HUES64 (cell line): ENCODE measurements around the gene ESCO1. TPM values are rescaled to one million over a fixed set of nuclear protein-coding genes. Genes with fewer than 3 reads are reported as not detected.
A peak's percentile ranks its signal among the peaks of the same experiment; 100 is the strongest.
"Not testable (repeated sequence)": the region's sequence is repeated elsewhere in the genome, so short reads cannot be mapped to it uniquely, and the experiment has no call there.

Experiments used
- H3K27ac ChIP-seq: 2 replicates; pipeline ENCODE4 v1.7.0; 2013; ENCODE audit warnings: low read depth, low read length, inconsistent platforms
- H3K27me3 ChIP-seq: 2 replicates; pipeline ENCODE4 v1.6.1; 2013; ENCODE audit warnings: mild to moderate bottlenecking, low read length; ENCODE audit not compliant: insufficient read depth
- H3K36me3 ChIP-seq: 2 replicates; pipeline ENCODE4 v1.6.1; 2013; ENCODE audit warnings: mild to moderate bottlenecking, low read length; ENCODE audit not compliant: insufficient read depth
- H3K4me1 ChIP-seq: 2 replicates; pipeline ENCODE4 v1.6.1; 2013; ENCODE audit warnings: mild to moderate bottlenecking, low read length, moderate library complexity; ENCODE audit not compliant: insufficient read depth
- H3K4me3 ChIP-seq: 2 replicates; pipeline ENCODE4 v1.5.1; 2013; ENCODE audit warnings: mild to moderate bottlenecking, low read length, moderate library complexity
- H3K9ac ChIP-seq: 2 replicates; pipeline ENCODE4 v1.6.1; 2013; ENCODE audit warnings: mild to moderate bottlenecking, low read depth, low read length
- H3K9me3 ChIP-seq: 2 replicates; pipeline ENCODE4 v1.6.1; 2013; ENCODE audit warnings: low read depth, low read length; ENCODE audit not compliant: insufficient read depth
- WGBS: fragments of 150-250, 120-280 bp; methylation state at CpG from one replicate; pipeline ENCODE4 v1.1.7; 2013; ENCODE audit warnings: missing lambda C conversion rate; 5-methylcytosine and 5-hydroxymethylcytosine counted together
- polyA plus RNA-seq, 2 experiments: library from polyadenylated mRNA; stranded (reverse); fragments of 50-300 nt; gene quantifications; one replicate each; pipeline ENCODE4 v1.2.3, GENCODE V29; 2013

ESCO1 gene, protein sequence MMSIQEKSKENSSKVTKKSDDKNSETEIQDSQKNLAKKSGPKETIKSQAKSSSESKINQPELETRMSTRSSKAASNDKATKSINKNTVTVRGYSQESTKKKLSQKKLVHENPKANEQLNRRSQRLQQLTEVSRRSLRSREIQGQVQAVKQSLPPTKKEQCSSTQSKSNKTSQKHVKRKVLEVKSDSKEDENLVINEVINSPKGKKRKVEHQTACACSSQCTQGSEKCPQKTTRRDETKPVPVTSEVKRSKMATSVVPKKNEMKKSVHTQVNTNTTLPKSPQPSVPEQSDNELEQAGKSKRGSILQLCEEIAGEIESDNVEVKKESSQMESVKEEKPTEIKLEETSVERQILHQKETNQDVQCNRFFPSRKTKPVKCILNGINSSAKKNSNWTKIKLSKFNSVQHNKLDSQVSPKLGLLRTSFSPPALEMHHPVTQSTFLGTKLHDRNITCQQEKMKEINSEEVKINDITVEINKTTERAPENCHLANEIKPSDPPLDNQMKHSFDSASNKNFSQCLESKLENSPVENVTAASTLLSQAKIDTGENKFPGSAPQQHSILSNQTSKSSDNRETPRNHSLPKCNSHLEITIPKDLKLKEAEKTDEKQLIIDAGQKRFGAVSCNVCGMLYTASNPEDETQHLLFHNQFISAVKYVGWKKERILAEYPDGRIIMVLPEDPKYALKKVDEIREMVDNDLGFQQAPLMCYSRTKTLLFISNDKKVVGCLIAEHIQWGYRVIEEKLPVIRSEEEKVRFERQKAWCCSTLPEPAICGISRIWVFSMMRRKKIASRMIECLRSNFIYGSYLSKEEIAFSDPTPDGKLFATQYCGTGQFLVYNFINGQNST
- 18.6 TPM for polyA plus RNA-seq (2013, experiment 1 of 2)
- 22.2 TPM for polyA plus RNA-seq (2013, experiment 2 of 2)

DNA sequence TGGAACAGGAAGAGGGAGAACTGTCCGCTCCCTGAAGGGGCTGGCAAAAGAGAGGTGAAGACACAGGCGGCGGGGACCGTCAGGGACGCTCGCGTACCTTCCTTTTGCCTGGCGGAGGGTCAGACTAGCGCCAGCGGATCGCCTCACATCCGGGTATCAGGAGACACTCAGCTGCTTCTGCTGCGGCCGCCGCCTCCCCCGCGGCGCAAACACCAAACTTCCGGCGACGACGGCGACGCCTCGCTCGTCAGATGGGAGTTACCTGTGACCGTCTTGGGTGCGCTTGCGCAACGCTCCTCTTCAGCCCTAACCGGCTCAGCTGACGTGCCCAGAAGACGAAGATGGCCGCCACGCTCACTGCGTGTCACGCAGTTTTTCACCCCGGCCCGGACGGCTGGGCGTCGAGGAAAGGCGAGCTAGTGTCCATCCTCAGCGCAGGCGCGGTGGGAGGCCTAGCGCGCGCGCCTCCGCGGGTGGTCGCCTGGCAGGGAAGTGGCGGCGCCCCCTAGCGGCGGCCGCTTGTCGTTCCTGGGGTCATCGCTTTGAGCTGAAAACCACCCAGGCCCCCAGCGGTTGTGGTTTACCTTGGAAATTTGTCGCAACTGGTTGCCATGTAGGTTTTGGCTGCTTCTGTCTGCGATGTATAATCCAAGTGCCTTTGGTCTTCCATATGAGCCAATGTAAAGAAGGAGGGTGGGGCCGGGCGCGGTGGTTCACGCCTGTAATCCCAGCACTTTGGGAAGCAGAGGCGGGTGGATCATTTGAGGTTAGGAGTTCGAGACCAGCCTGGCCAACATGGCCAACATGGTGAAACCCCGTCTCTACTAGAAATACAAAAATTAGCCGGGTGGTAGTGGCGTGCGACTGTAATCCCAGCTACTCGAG lies at the start of gene ESCO1:
TSS of gene ESCO1 (minus strand) at position 179 of the 885 bp plus-strand sequence. CDS start 25,861 bp downstream, outside the sequence.
- peaks cover 9% of the 10 kb centered on the region; the same call in 1 of the 2 replicates for H3K36me3 ChIP-seq
- H3K27me3 ChIP-seq = no peaks in the 10 kb centered on the region
- no peaks in the 10 kb centered on the region for H3K9me3 ChIP-seq
- peak within 1 kb of the TSS; percentile 92 for H3K9ac ChIP-seq
- peak within 1 kb of the TSS; percentile 94 for H3K4me3 ChIP-seq
- H3K27ac ChIP-seq = peak within 1 kb of the TSS; percentile 100
- peaks cover 6% of the 10 kb centered on the region; the same call in 1 of the 2 replicates for H3K4me1 ChIP-seq
- 9% methylated on average over 74 of the region's 74 CpGs for WGBS

DNA sequence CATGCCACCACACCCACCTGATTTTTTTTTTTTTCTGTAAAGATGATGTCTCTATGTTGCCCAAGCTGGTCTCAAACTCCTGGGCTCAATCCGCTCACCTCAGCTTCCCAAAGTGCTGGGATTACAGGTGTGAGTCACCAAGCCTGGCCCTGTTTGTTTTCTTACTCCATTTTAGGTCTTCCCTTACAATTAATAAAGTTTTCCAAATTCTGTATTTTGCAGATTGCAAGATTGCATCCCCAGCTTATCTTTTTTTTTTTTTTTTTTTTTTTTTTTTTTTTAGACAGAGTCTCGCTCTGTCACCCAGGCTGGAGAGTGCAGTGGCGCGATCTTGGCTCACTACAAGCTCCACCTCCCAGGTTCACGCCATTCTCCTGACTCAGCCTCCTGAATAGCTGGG lies 39.9 kb upstream of the ESCO1 start:
- 97% methylated on average over 5 of the region's 5 CpGs for WGBS
- peaks cover 10% of the 10 kb centered on the region for H3K36me3 ChIP-seq

DNA sequence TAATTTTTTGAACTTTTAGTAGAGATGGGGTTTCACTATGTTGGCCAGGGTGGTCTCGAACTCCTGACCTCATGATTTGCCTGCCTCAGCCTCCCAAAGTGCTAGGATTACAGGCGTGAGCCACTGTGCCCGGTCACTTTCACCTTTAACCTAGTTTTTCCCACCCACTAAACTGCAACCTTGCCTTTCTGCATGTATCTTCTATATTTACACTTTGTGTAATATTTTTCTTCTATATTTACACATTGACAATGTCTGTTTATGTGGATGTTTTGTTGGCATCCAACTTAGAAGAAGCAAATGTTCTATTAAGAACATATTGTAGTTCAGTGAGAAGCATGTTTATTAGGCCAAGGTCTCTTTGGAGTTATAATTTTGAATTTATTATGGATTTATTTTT lies 38.3 kb upstream of the ESCO1 start:
- no peaks in the 10 kb centered on the region for H3K4me1 ChIP-seq
- no peaks in the 10 kb centered on the region for H3K9me3 ChIP-seq
- H3K36me3 ChIP-seq = peaks cover 21% of the 10 kb centered on the region
- H3K9ac ChIP-seq = no peak overlapping the region
- WGBS = 92% methylated on average over 3 of the region's 3 CpGs
- no peak overlapping the region for H3K27ac ChIP-seq
- H3K27me3 ChIP-seq = no peaks in the 10 kb centered on the region
- H3K4me3 ChIP-seq = no peak overlapping the region

More for the DNA sequence above, 39.9 kb upstream of the ESCO1 start:
- not testable (repeated sequence) for H3K27me3 ChIP-seq, H3K27ac ChIP-seq, H3K4me1 ChIP-seq, H3K9ac ChIP-seq, H3K9me3 ChIP-seq, H3K4me3 ChIP-seq

DNA sequence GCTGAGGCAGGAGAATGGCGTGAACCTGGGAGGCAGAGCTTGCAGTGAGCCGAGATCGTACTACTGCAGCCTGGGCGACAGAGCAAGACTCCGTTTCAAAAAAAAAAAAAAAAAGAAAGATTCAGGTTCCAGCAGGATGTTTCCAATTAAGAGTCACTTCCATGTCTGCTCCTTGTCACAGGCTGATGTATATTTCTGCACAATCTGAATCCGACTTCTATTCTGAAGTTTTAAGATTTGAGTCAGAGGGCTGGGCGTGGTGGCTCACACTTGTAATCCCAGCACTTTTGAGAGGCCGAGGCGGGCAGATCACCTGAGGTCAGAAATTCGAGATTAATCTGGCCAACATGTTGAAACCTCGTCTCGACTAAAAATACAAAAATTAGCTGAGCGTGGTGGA lies 36.3 kb upstream of the ESCO1 start:
- H3K27me3 ChIP-seq = no peaks in the 10 kb centered on the region
- H3K4me3 ChIP-seq = no peak overlapping the region
- peaks cover 39% of the 10 kb centered on the region for H3K36me3 ChIP-seq
- H3K9ac ChIP-seq = no peak overlapping the region
- no peak overlapping the region for H3K27ac ChIP-seq
- no peaks in the 10 kb centered on the region for H3K9me3 ChIP-seq
- WGBS = 96% methylated on average over 13 of the region's 13 CpGs
- no peaks in the 10 kb centered on the region for H3K4me1 ChIP-seq

DNA sequence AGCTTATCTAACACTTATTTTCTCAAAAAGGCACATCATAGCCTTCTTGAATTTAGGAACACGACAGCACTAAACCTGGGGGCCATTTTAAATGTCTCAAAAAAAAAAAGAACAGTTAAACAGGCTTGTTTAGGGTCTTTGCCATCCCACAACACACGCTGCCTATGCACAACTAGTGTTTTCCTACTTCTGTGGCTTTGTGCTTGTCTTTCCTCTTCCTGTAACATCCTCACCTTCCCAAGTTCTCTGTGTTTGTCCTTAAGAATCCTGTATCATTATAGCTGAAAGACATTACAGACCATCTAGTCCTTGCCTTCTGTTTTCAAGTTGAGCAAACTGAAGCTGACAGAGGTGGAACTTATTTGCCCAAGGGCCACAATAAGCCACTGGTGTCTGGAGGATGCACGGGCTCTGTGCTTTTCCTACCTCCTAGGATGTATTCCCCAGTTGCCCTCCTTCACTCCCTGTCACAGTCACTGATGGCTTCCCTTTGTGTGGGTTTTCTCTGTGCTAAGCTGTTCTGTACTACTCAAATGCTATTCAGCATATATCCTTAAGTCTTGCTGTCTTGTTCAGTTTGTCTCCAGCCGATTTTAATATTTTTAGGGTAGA lies 34.2 kb upstream of the ESCO1 start:
- Histone ChIP-seq H3K9me3 (no peaks in the 10 kb centered on the region), H3K27me3 (no peaks in the 10 kb centered on the region), H3K9ac (no peak overlapping the region), H3K4me1 (no peaks in the 10 kb centered on the region), H3K36me3 (peaks cover 57% of the 10 kb centered on the region), H3K27ac (no peak overlapping the region), H3K4me3 (no peak overlapping the region)
- 95% methylated on average over 3 of the region's 4 CpGs for WGBS

DNA sequence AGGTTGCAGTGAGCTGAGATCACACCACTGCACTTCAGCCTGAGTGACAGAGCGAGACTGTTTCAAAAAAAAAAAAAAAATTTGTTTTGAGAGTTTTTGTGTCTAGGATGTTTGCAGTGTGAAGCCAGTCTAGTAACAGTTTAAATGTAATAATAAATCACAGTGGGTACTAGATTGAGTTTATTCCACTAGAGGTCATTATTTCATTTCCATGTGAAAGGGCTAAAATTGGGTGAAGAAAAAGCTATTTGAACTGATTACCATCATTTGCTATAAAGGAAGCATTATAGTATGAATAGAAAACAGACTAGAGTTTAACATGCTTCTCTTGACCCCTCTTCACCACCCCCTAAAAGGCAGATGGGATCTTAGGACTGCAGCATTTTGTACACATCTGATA lies 31.9 kb upstream of the ESCO1 start:
- no peak overlapping the region for H3K4me3 ChIP-seq
- WGBS = 100% methylated on average over 1 of the region's 1 CpG

DNA sequence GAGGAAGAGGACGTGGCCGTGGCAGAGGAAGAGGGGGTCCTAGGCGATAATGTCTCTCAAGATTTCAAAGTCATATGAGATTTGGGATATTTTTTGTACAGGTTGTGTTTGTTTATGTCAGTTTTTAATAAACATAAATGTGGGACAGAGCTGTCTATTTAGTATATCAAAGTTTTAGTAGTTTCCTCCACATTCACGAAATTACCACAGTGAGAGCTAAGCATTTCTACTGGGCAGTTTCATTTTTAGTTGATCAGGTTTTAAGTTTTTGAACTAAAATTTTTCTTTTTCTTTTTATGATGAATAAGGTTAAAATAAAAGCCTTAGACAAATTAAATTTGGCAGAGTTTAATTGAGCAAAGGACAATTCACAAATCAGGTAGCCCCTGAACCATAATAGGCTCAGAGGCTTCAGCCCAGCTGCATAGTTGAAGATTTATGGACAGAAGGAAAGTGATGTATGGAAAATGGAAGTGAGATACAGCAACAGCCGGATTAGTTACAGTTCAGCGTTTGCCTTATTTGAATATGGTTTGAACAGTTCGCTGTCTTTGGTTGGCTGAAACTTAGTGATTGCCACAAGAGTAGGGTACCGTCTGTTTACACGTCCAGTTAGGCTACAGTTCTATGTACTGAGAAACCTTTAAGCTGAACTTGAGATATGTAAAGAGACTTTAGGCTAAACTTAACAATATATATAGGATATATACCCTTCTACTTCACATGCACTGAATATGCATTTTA lies 28.8 kb upstream of the ESCO1 start:
- H3K27ac ChIP-seq = no peak overlapping the region
- H3K4me1 ChIP-seq = no peaks in the 10 kb centered on the region
- no peaks in the 10 kb centered on the region for H3K9me3 ChIP-seq
- WGBS = 93% methylated on average over 8 of the region's 9 CpGs
- no peak overlapping the region for H3K9ac ChIP-seq
- H3K4me3 ChIP-seq = no peak overlapping the region
- no peaks in the 10 kb centered on the region for H3K27me3 ChIP-seq
- peaks cover 92% of the 10 kb centered on the region for H3K36me3 ChIP-seq

More for the DNA sequence above, 31.9 kb upstream of the ESCO1 start:
- Histone ChIP-seq H3K4me1 (no peaks in the 10 kb centered on the region), H3K27ac (no peak overlapping the region), H3K36me3 (peaks cover 78% of the 10 kb centered on the region), H3K9ac (no peak overlapping the region), H3K9me3 (no peaks in the 10 kb centered on the region), H3K27me3 (no peaks in the 10 kb centered on the region)

DNA sequence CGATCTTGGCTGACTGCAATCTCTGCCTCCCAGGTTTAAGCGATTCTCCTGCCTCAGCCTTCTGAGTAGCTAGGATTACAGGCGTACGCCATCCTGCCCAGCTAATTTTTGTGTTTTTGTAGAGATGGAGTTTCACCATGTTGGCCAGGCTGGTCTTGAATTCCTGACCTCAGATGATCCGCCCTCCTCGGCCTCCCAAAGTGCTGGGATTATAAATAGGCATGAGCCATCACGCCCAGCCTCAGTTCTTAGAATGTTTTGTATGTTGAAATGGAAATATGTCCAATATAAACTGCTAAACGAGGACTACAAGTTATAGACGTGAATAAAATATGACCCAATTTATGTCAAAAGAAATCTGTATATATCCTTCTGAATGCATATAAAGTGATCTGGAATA lies 21.1 kb upstream of the ESCO1 start:
- 99% methylated on average over 7 of the region's 9 CpGs for WGBS
- not testable (repeated sequence) for H3K9me3 ChIP-seq, H3K9ac ChIP-seq, H3K27me3 ChIP-seq, H3K4me3 ChIP-seq, H3K4me1 ChIP-seq, H3K27ac ChIP-seq
- H3K36me3 ChIP-seq = peaks cover 74% of the 10 kb centered on the region

DNA sequence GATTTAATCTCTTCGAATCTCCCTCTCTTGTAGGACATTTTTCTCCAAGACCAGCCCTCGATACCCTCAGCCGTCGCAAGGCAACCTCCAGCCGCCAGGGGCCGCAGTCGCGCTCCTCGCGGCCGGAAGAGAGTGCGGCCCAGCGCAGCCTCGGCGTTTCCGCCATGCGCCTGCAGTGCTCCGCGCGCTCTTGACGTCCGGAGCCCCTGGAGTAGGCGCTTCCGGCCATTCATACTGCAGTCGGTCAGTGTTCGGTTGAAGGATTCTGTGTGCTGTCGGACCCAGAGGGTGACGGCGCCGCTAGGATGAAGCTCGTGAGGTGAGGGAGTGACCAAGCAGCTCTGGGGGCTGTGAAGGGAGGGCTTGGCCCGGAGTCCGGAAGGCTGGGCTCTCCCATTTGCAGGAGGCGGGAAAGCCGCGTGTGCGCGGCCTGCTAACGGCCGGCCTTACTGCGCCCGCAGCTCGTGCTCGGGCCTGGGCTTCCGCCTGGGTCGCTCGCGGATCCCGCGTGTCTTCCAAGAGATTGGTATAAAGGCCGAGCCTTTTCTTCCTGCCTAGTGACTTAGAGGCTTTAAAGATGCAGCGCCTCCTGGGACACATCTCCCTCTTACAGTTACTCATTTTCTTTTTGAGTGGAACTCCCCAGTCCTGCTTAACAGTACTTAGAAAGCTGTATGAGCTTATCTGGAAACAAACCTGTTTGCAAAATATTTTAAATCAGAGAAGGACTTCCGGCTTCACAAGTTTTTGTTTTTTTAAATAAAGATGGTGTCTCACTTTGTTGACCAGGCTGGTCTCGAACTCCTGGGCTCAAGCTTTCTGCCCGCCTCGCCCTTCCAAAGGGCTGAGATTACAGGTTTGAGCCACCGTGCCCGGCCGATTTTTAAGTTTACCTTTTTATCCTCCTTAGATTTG lies 11.9 kb upstream of the ESCO1 start, which contains the start of gene SNRPD1:
TSS of gene SNRPD1 (plus strand) at position 190 of the 915 bp plus-strand sequence. CDS start at position 306, 116 bp downstream.
- peak within 1 kb of the TSS; percentile 96 for H3K27ac ChIP-seq
- WGBS = 2% methylated on average over 59 of the region's 59 CpGs
- H3K9me3 ChIP-seq = no peaks in the 10 kb centered on the region
- peaks cover 31% of the 10 kb centered on the region for H3K36me3 ChIP-seq
- H3K4me1 ChIP-seq = peaks cover 7% of the 10 kb centered on the region; the same call in 1 of the 2 replicates
- peak within 1 kb of the TSS; percentile 99 for H3K9ac ChIP-seq
- H3K27me3 ChIP-seq = no peaks in the 10 kb centered on the region
- peak within 1 kb of the TSS; percentile 93 for H3K4me3 ChIP-seq
